Stimulated activated CD8-positive, alpha-beta memory T cell treated with anti-CD3 and anti-CD28 coated beads, Interleukin-15, amount 100 ng/mL, for 24 hours (primary cell): ENCODE measurements around the gene TMEM183A.

Experiments used
- DNase-seq: peaks from one replicate; pipeline ENCODE4 v3.0.0-alpha.2; 2020; ENCODE audit warnings: low read depth

The TMEM183A gene

GRCh38 chr1:203045821-203046594 is 38.8 kb downstream of the TMEM183A start:
- DNase-seq: no peak

- no peak for DNase-seq
Observed at GRCh38 chr1:203046984-203047630, 39.9 kb downstream of the TMEM183A start.

- DNase-seq: no peak
Observed at GRCh38 chr1:203048086-203048485, 40.9 kb downstream of the TMEM183A start.

GRCh38 chr1:203048555-203049051 is 41.4 kb downstream of the TMEM183A start:
- no peak for DNase-seq

GRCh38 chr1:203049077-203049476 is 41.9 kb downstream of the TMEM183A start:
- DNase-seq: no peak

GRCh38 chr1:203049576-203050180 is 42.5 kb downstream of the TMEM183A start:
- DNase-seq: no peak

GRCh38 chr1:203050826-203051225 is 43.7 kb downstream of the TMEM183A start:
- DNase-seq: no peak

- no peak for DNase-seq
Observed at GRCh38 chr1:203051841-203052324, 44.7 kb downstream of the TMEM183A start.

- DNase-seq: no peak
Observed at GRCh38 chr1:203052601-203053000, 45.4 kb downstream of the TMEM183A start.

- DNase-seq: no peak
Observed at GRCh38 chr1:203054184-203054583, 47.0 kb downstream of the TMEM183A start.

GRCh38 chr1:203054642-203055041 is 47.5 kb downstream of the TMEM183A start:
- no peak for DNase-seq

- DNase-seq: no peak
Observed at GRCh38 chr1:203055161-203055799, 48.1 kb downstream of the TMEM183A start.

GRCh38 chr1:203056012-203056411 is 48.8 kb downstream of the TMEM183A start:
- no peak for DNase-seq

- no peak for DNase-seq
Observed at GRCh38 chr1:203056516-203056915, 49.3 kb downstream of the TMEM183A start.

GRCh38 chr1:203057911-203058675 is 50.9 kb downstream of the TMEM183A start:
- DNase-seq: no peak

GRCh38 chr1:203058676-203058935 is 51.4 kb downstream of the TMEM183A start:
- DNase-seq: no peak

GRCh38 chr1:203059485-203059884 is 52.3 kb downstream of the TMEM183A start:
- no peak for DNase-seq

- DNase-seq: no peak
Observed at GRCh38 chr1:203060115-203060514, 52.9 kb downstream of the TMEM183A start.

- no peak for DNase-seq
Observed at GRCh38 chr1:203063287-203063686, 56.1 kb downstream of the TMEM183A start.

- DNase-seq: no peak
Observed at GRCh38 chr1:203065191-203065590, 58.0 kb downstream of the TMEM183A start.

- no peak for DNase-seq
Observed at GRCh38 chr1:203065986-203066385, 58.8 kb downstream of the TMEM183A start.

GRCh38 chr1:203066965-203067364 is 59.8 kb downstream of the TMEM183A start:
- no peak for DNase-seq
